PC-9 (cell line): ENCODE results near the gene RTF1. TPM values are rescaled to one million over a fixed set of nuclear protein-coding genes. Genes with fewer than 3 reads are reported as not detected.
"Not testable (repeated sequence)": the region's sequence is repeated elsewhere in the genome, so short reads cannot be mapped to it uniquely, and the experiment has no call there.

Experiments used
- BruUV-seq: library from RNA; stranded (reverse); fragments of 400-500 nt; replicated peaks from 2 replicates; lab custom pipeline; 2021; lab: Mats Ljungman, UMichigan
- CTCF ChIA-PET: fragments of 300-600 bp; sonication (Branson Sonifier 250); formaldehyde crosslinking; loops from one replicate; lab custom pipeline; 2022; ENCODE audit warnings: antibody characterized with exemption; lab: Charles Lee
- POLR2A ChIA-PET: fragments of 300-600 bp; sonication (Branson Sonifier 250); formaldehyde crosslinking; loops from one replicate; lab custom pipeline; 2022; ENCODE audit warnings: antibody characterized with exemption; ENCODE audit not compliant: unreplicated experiment; lab: Charles Lee
- DNase-seq, 2 experiments: peaks; one replicate each; pipeline versions ENCODE4 v3.0.0 to v3.0.0-alpha.2; 2015 to 2022; ENCODE audit warnings: mixed read lengths in 1 of 2
- H2AFZ ChIP-seq: fragments of 200-600 bp; sonication (generic); 2 replicates; pipeline ENCODE4 v1.8.1; 2017; ENCODE audit warnings: antibody characterized with exemption
- H3F3A ChIP-seq: fragments of 200-600 bp; sonication (generic); 2 replicates; pipeline ENCODE4 v1.8.1; 2017; ENCODE audit warnings: antibody characterized with exemption, mild to moderate bottlenecking, low read depth; ENCODE audit not compliant: insufficient read depth
- H3K27ac ChIP-seq: fragments of 200-600 bp; sonication (generic); 2 replicates; pipeline ENCODE4 v1.6.1; 2016; ENCODE audit warnings: mixed run types
- H3K27me3 ChIP-seq: fragments of 200-600 bp; sonication (generic); 2 replicates; pipeline ENCODE4 v1.6.1; 2016; ENCODE audit warnings: low read depth, mixed run types; ENCODE audit not compliant: insufficient read depth
- H3K36me3 ChIP-seq: fragments of 200-600 bp; sonication (generic); 2 replicates; pipeline ENCODE4 v1.6.1; 2016; ENCODE audit warnings: low read depth, mixed run types
- H3K4me1 ChIP-seq: fragments of 200-600 bp; sonication (generic); replicated peaks from 2 replicates; pipeline ENCODE4 v1.6.1; 2016; ENCODE audit warnings: mixed run types; ENCODE audit not compliant: insufficient read depth
- H3K4me2 ChIP-seq: fragments of 200-600 bp; sonication (generic); 2 replicates; pipeline ENCODE4 v1.6.1; 2017; ENCODE audit warnings: mixed run types
- H3K4me3 ChIP-seq: fragments of 200-600 bp; sonication (generic); 2 replicates; pipeline ENCODE4 v1.6.1; 2016; ENCODE audit warnings: mixed run types
- H3K79me2 ChIP-seq: fragments of 200-600 bp; sonication (generic); 2 replicates; pipeline ENCODE4 v1.6.1; 2017; ENCODE audit warnings: low read depth, mixed run types
- H3K9me2 ChIP-seq: fragments of 200-600 bp; sonication (generic); 2 replicates; pipeline ENCODE4 v1.8.1; 2017; ENCODE audit warnings: mild to moderate bottlenecking; ENCODE audit not compliant: insufficient read depth
- H3K9me3 ChIP-seq: fragments of 200-600 bp; sonication (generic); 2 replicates; pipeline ENCODE4 v1.8.1; 2016; ENCODE audit warnings: low read depth; ENCODE audit not compliant: insufficient read depth
- H4K20me1 ChIP-seq: fragments of 200-600 bp; sonication (generic); 2 replicates; pipeline ENCODE4 v1.8.1; 2017; ENCODE audit not compliant: insufficient read depth
- EZH2 ChIP-seq: fragments of 200-600 bp; sonication (generic); IDR thresholded peaks from 2 replicates; pipeline ENCODE4 v1.8.0; 2017; ENCODE audit warnings: antibody characterized with exemption, low read depth
- intact Hi-C: fragments of 100-400 bp; cut with micrococcal nuclease; formaldehyde crosslinking; loops from one replicate; pipeline ENCODE4 v1.10.0; 2022; ENCODE audit not compliant: unreplicated experiment
- total RNA-seq: library from RNA; stranded (reverse); gene quantifications from 2 replicates; pipeline ENCODE4 v1.2.3, GENCODE V29; 2021
- TF ChIP-seq, protein P1 (sequence below): fragments of 200-600 bp; sonication (generic); conservative IDR thresholded peaks from 2 replicates; pipeline ENCODE4 v1.6.1; 2017; ENCODE audit warnings: mixed run types, antibody characterized with exemption, mild to moderate bottlenecking, moderate library complexity

RTF1 gene
- total RNA-seq, 1 experiment from 2014 or later = 55.7 TPM

DNA sequence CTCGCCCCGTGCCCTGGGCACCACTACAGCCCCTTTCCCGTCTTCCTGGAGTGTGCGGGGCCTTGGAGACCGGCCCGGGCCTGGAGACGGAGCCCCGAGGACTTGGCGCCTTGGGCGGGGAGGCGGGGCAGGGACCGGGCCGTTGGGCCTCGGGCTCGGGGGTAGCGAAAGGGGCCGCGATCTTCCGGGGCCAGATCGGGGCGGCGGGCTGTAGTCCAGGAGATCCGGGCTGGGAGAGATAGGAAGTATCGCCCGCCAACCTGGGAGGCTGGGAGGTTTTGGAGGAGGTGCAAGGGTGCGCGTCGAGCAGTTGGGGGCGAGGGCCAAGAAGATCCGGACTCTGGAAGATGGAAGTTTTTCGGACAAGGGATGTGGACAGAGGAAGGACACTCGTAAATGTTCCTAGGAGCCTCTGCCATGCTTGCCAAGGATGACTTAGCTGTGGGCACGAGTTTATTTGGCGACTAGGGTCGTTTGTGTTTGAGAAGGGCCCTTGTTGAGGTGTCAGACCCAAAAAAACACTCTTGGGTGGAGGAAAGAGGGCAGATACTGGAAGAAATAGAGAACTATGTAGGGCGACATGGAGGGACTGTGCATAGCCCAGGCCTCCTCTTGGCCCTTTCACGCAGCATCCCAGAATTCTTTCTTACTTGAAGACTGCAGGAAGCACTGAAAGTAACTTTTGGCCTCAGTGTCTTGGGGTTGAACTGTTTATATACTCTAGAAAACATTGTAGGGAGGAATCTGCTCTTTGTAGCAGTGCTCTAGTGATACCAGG is 712 bp downstream of the RTF1 start:
- Histone ChIP-seq H3K27ac (no peak overlapping the region), H3K4me3 (peak overlapping the region; percentile 66), H2AFZ (peak overlapping the region; percentile 69), H3K79me2 (peaks cover 73% of the 10 kb centered on the region), H4K20me1 (peaks cover 24% of the 10 kb centered on the region), H3K9me3 (no peaks in the 10 kb centered on the region), H3K4me2 (peak overlapping the region; percentile 82), H3F3A (no peaks in the 10 kb centered on the region), H3K36me3 (no peaks in the 10 kb centered on the region), H3K4me1 (peaks cover 12% of the 10 kb centered on the region), H3K9me2 (no peaks in the 10 kb centered on the region), H3K27me3 (no peaks in the 10 kb centered on the region)
- POLR2A ChIA-PET = no interaction called here
- no peak for TF ChIP-seq EZH2
- TF ChIP-seq, protein P1, sequence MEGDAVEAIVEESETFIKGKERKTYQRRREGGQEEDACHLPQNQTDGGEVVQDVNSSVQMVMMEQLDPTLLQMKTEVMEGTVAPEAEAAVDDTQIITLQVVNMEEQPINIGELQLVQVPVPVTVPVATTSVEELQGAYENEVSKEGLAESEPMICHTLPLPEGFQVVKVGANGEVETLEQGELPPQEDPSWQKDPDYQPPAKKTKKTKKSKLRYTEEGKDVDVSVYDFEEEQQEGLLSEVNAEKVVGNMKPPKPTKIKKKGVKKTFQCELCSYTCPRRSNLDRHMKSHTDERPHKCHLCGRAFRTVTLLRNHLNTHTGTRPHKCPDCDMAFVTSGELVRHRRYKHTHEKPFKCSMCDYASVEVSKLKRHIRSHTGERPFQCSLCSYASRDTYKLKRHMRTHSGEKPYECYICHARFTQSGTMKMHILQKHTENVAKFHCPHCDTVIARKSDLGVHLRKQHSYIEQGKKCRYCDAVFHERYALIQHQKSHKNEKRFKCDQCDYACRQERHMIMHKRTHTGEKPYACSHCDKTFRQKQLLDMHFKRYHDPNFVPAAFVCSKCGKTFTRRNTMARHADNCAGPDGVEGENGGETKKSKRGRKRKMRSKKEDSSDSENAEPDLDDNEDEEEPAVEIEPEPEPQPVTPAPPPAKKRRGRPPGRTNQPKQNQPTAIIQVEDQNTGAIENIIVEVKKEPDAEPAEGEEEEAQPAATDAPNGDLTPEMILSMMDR = no peak
- BruUV-seq = no TSS peak
- intact Hi-C loops = no loop called here
- DNase-seq = no peak
- CTCF ChIA-PET = no interaction called here

DNA sequence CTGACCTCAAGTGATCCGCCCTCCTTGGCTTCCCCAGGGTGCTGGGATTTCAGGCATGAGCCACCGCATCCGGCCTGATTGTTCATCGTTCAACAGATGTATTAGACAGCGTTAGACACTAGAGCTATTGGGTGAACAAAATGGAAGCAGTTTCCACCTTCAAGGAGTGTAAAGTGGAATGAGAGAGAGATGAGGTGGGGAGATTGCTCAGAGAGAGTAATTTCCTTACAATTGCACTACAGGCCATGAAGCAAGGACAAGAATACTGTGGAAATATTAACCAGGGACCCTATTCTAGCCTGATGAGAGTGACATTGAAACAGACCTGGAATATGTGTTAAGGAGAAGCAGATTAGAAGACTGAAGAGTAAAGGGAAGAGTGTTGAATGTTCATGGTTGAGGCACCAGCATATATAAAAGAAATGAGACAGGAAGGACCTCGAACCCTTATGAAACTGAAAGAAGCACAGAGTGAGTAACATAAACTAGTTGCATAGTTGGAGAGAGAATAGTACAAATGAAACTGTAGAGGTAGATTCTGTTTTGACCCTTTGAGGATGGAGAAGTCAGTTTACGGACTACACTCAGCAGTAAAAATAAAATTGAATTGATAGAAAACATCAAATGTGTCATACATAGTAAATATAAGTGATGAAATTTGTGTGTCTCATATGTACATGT is 7.2 kb downstream of the RTF1 start:
- CTCF ChIA-PET = no interaction called here
- intact Hi-C loops = no loop called here
- no peak for TF ChIP-seq EZH2

DNA sequence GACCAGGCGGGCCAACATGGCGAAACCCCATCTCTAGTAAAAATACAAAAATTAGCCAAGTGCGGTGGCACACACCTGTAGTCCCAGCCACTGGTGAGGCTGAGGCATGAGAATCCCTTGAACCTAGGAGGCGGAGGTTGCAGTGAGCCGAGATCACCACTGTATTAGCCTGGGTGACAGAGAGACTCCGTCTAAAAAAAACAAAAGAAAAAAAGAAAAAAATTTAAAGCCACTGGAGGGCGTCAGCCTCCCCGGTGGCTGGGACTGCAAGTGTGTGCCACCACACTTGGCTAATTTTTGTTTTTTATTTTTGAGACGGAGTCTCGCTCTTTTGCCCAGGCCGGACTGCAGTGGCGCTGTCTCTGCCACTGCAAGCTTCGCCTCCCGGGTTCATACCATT is 7.9 kb downstream of the RTF1 start:
- H4K20me1 ChIP-seq = peaks cover 20% of the 10 kb centered on the region
- no peak overlapping the region for H3K27ac ChIP-seq
- H3K9me2 ChIP-seq = no peaks in the 10 kb centered on the region
- ChIA-PET CTCF (no interaction called here), POLR2A (no interaction called here)
- intact Hi-C loops = no loop called here
- BruUV-seq = no TSS peak
- H3K79me2 ChIP-seq = peaks cover 64% of the 10 kb centered on the region
- no peaks in the 10 kb centered on the region for H3K36me3 ChIP-seq
- TF ChIP-seq, protein P1 = no peak
- no peak for TF ChIP-seq EZH2
- H3K4me3 ChIP-seq = no peak overlapping the region
- H3K4me2 ChIP-seq = no peak overlapping the region
- H3K27me3 ChIP-seq = no peaks in the 10 kb centered on the region
- H3F3A ChIP-seq = no peaks in the 10 kb centered on the region
- H3K9me3 ChIP-seq = no peaks in the 10 kb centered on the region
- no peak for DNase-seq
- H2AFZ ChIP-seq = no peak overlapping the region
- no peaks in the 10 kb centered on the region for H3K4me1 ChIP-seq

More for the DNA sequence above, 7.2 kb downstream of the RTF1 start:
- Histone ChIP-seq H3K4me2 (no peak overlapping the region), H3K27ac (no peak overlapping the region), H3K79me2 (peaks cover 71% of the 10 kb centered on the region), H4K20me1 (peaks cover 25% of the 10 kb centered on the region), H2AFZ (no peak overlapping the region), H3F3A (no peaks in the 10 kb centered on the region), H3K4me3 (no peak overlapping the region), H3K9me3 (no peaks in the 10 kb centered on the region), H3K9me2 (no peaks in the 10 kb centered on the region), H3K4me1 (0 out of 2 replicates have a peak, but pooled peaks cover 3% of the 10 kb centered on the region), H3K36me3 (no peaks in the 10 kb centered on the region), H3K27me3 (no peaks in the 10 kb centered on the region)
- POLR2A ChIA-PET = no interaction called here
- BruUV-seq = no TSS peak
- no peak for DNase-seq

DNA sequence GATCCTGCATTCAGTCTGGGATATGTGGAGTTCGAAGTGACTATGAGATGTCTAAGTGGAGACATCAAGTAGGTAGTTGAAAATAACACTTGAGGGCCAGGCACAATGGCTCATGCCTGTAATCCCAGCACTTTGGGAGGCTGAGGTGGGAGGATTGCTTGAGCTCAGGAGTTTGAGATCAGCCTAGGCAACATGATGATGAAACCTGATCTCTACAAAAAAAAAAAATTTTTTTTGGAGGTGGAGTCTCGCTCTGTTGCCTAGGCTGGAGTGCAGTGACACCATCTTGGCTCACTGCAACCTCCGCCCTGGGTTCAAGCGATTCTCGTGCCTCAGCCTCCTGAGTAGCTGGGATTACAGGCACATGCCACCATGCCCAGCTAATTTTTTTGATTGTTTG is 9.0 kb downstream of the RTF1 start:
- H3K27ac ChIP-seq, H2AFZ ChIP-seq, H3K9me3 ChIP-seq, H3K4me1 ChIP-seq, intact Hi-C loops, H3K27me3 ChIP-seq, BruUV-seq, H3K36me3 ChIP-seq, H3K4me3 ChIP-seq, H3F3A ChIP-seq, H3K4me2 ChIP-seq, DNase-seq, H3K9me2 ChIP-seq, CTCF ChIA-PET: not testable (repeated sequence)
- Histone ChIP-seq H4K20me1 (peaks cover 14% of the 10 kb centered on the region), H3K79me2 (peaks cover 53% of the 10 kb centered on the region)
- POLR2A ChIA-PET = interaction anchor here (0.6 kb wide), 2 partner anchors 323 to 348 kb away, joined by 3 to 6 read pairs; partner anchors contain the start of gene MAPKBP1
